NCI-H1092 (cell line): ENCODE measurements around the gene ZNF467.

Experiments used
- DNase-seq: peaks from one replicate; lab custom pipeline; 2025; lab: John Stamatoyannopoulos, UW

Gene ZNF467

GRCh38 chr7:149773446-149774236 is at the start of gene ZNF467:
Gene ZNF467 (minus strand): TSS chr7:149773588. CDS start chr7:149771032, 2,556 bp downstream.
- no peak for DNase-seq

- no peak for DNase-seq
Measured at GRCh38 chr7:149822353-149822943, 49.1 kb upstream of the ZNF467 start.

- DNase-seq: no peak
Measured at GRCh38 chr7:149821191-149822148, 48.1 kb upstream of the ZNF467 start.

GRCh38 chr7:149820622-149821190 is 47.3 kb upstream of the ZNF467 start:
- no peak for DNase-seq

- no peak for DNase-seq
Measured at GRCh38 chr7:149819961-149820340, 46.6 kb upstream of the ZNF467 start.

GRCh38 chr7:149819141-149819960 is 46.0 kb upstream of the ZNF467 start:
- DNase-seq: no peak

- no peak for DNase-seq
Measured at GRCh38 chr7:149818536-149818840, 45.1 kb upstream of the ZNF467 start.

- DNase-seq: no peak
Measured at GRCh38 chr7:149817836-149818535, 44.6 kb upstream of the ZNF467 start.

GRCh38 chr7:149817301-149817771 is 43.9 kb upstream of the ZNF467 start:
- DNase-seq: no peak

- DNase-seq: no peak
Measured at GRCh38 chr7:149816794-149817193, 43.4 kb upstream of the ZNF467 start.

- no peak for DNase-seq
Measured at GRCh38 chr7:149816267-149816751, 42.9 kb upstream of the ZNF467 start.

- no peak for DNase-seq
Measured at GRCh38 chr7:149815661-149816266, 42.4 kb upstream of the ZNF467 start.

- DNase-seq: no peak
Measured at GRCh38 chr7:149815121-149815520, 41.7 kb upstream of the ZNF467 start.

GRCh38 chr7:149814494-149814893 is 41.1 kb upstream of the ZNF467 start:
- DNase-seq: no peak

GRCh38 chr7:149813254-149814035 is 40.1 kb upstream of the ZNF467 start:
- no peak for DNase-seq

GRCh38 chr7:149811831-149812490 is 38.6 kb upstream of the ZNF467 start:
- DNase-seq: no peak

GRCh38 chr7:149811221-149811620 is 37.8 kb upstream of the ZNF467 start:
- no peak for DNase-seq

- no peak for DNase-seq
Measured at GRCh38 chr7:149809215-149809614, 35.8 kb upstream of the ZNF467 start.

- DNase-seq: no peak
Measured at GRCh38 chr7:149808311-149808710, 34.9 kb upstream of the ZNF467 start.
